Activated T-cell treated with anti-CD3 and anti-CD28 coated beads, Interleukin-2, amount 50 U/mL, for 48 hours (primary cell): ENCODE data around the gene TRIP10.
"Not testable (repeated sequence)": the region's sequence is repeated elsewhere in the genome, so short reads cannot be mapped to it uniquely, and the experiment has no call there.

Experiments used
- DNase-seq, 2 experiments: peaks; one replicate each; pipeline ENCODE4 v3.0.0-alpha.2; 2020

The TRIP10 gene

GRCh38 chr19:6739390-6739882, at the start of gene TRIP10:
TSS of gene TRIP10 (plus strand) at chr19:6739680. CDS start at chr19:6739762, 82 bp downstream.
- peak; percentile 89 to 93 for DNase-seq

- DNase-seq = no peak
Observed at GRCh38 chr19:6690160-6690885, 49.2 kb upstream of the TRIP10 start.

- no peak for DNase-seq
Observed at GRCh38 chr19:6691342-6691741, 48.1 kb upstream of the TRIP10 start.

GRCh38 chr19:6692027-6692426, 47.5 kb upstream of the TRIP10 start:
- no peak for DNase-seq

GRCh38 chr19:6693056-6693471, 46.4 kb upstream of the TRIP10 start:
- DNase-seq = no peak

- no peak for DNase-seq
Observed at GRCh38 chr19:6693681-6694080, 45.8 kb upstream of the TRIP10 start.

- DNase-seq = peak; percentile 54 to 61
Observed at GRCh38 chr19:6694147-6694815, 45.2 kb upstream of the TRIP10 start.

- DNase-seq = no peak
Observed at GRCh38 chr19:6696239-6696820, 43.1 kb upstream of the TRIP10 start.

- DNase-seq = no peak
Observed at GRCh38 chr19:6697291-6697690, 42.2 kb upstream of the TRIP10 start.

GRCh38 chr19:6699935-6700334, 39.5 kb upstream of the TRIP10 start:
- no peak for DNase-seq

- DNase-seq = no peak
Observed at GRCh38 chr19:6700586-6701316, 38.7 kb upstream of the TRIP10 start.

GRCh38 chr19:6705931-6706632, 33.4 kb upstream of the TRIP10 start:
- DNase-seq = no peak

- DNase-seq = no peak
Observed at GRCh38 chr19:6706633-6706958, 32.9 kb upstream of the TRIP10 start.

- DNase-seq = no peak
Observed at GRCh38 chr19:6707011-6707657, 32.3 kb upstream of the TRIP10 start.

GRCh38 chr19:6707658-6708018, 31.8 kb upstream of the TRIP10 start:
- no peak for DNase-seq

- DNase-seq = no peak
Observed at GRCh38 chr19:6708346-6708745, 31.1 kb upstream of the TRIP10 start.

- DNase-seq = not testable (repeated sequence)
Observed at GRCh38 chr19:6708913-6709312, 30.6 kb upstream of the TRIP10 start.

- DNase-seq = no peak
Observed at GRCh38 chr19:6709549-6709948, 29.9 kb upstream of the TRIP10 start.

GRCh38 chr19:6710273-6711077, 29.0 kb upstream of the TRIP10 start:
- DNase-seq = no peak

GRCh38 chr19:6711078-6711361, 28.5 kb upstream of the TRIP10 start:
- no peak for DNase-seq

- DNase-seq = no peak
Observed at GRCh38 chr19:6711605-6712004, 27.9 kb upstream of the TRIP10 start.

GRCh38 chr19:6712231-6712630, 27.2 kb upstream of the TRIP10 start:
- no peak for DNase-seq
